ENCODE measurements around the gene ADAMTS17.

DNA sequence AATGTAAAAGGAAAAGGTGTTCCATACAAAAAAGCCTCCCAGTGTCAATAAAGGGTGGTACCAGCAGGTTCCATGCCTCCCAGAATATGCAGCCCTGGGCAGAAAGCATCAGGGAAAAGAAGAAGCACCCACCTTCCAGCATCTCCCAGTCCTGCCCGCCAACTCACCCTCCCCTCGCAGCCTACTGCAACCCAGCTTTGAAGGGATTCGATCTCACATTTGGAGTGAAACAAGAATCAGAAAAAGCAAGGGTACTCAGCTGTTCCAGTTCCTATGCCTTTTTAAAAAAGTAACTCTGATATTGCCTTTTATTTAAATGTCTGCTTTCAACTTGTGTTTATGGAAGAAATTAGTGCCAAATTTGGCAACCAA lies 166.9 kb downstream of the ADAMTS17 start:
- TF ChIP-seq, protein P1, sequence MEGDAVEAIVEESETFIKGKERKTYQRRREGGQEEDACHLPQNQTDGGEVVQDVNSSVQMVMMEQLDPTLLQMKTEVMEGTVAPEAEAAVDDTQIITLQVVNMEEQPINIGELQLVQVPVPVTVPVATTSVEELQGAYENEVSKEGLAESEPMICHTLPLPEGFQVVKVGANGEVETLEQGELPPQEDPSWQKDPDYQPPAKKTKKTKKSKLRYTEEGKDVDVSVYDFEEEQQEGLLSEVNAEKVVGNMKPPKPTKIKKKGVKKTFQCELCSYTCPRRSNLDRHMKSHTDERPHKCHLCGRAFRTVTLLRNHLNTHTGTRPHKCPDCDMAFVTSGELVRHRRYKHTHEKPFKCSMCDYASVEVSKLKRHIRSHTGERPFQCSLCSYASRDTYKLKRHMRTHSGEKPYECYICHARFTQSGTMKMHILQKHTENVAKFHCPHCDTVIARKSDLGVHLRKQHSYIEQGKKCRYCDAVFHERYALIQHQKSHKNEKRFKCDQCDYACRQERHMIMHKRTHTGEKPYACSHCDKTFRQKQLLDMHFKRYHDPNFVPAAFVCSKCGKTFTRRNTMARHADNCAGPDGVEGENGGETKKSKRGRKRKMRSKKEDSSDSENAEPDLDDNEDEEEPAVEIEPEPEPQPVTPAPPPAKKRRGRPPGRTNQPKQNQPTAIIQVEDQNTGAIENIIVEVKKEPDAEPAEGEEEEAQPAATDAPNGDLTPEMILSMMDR (IDR thresholded peaks at IDR 0.05): no peak
- TF ChIP-seq EZH2phosphoT487 (IDR thresholded peaks at IDR 0.05) (no peak), EZH2 (IDR thresholded peaks at IDR 0.05) (no peak)

Data from neural progenitor cell (in vitro differentiated cells).